GM12878 (cell line): ENCODE measurements around the gene PSME3. TPM values are rescaled to one million over a fixed set of nuclear protein-coding genes. Genes with fewer than 3 reads are reported as not detected.

Experiments
- CBFB ChIP-seq: IDR thresholded peaks from 2 replicates; pipeline ENCODE4 v1.6.1; 2016; ENCODE audit warnings: antibody characterized with exemption, low read depth
- CBX5 ChIP-seq: sonication (generic); IDR thresholded peaks from 2 replicates; pipeline ENCODE4 v1.6.1; 2016; ENCODE audit warnings: low read depth, moderate library complexity, mild to moderate bottlenecking, inconsistent platforms
- CEBPB ChIP-seq, 2 experiments: fragments of 150-350 bp in 1 of 2; IDR thresholded peaks; 2 replicates each; pipeline ENCODE4 v1.6.1; 2012 to 2014; ENCODE audit warnings: low read depth in 2 of 2, low read length in 2 of 2, borderline replicate concordance in 1 of 2, inconsistent platforms in 1 of 2
- CHD1 ChIP-seq: IDR thresholded peaks from 2 replicates; pipeline ENCODE4 v1.6.1; 2012; ENCODE audit warnings: low read depth, low read length, improper control_type of control experiment
- HCFC1 ChIP-seq: fragments of 150-350 bp; IDR thresholded peaks from 2 replicates; pipeline ENCODE4 v1.6.1; 2014; ENCODE audit warnings: low read length
- HDAC2 ChIP-seq: fragments of 200-600 bp; sonication (generic); IDR thresholded peaks from 2 replicates; pipeline ENCODE4 v1.6.1; 2017
- HDAC6 ChIP-seq: fragments of 200-600 bp; sonication (generic); IDR thresholded peaks from one replicate; pipeline ENCODE4 v1.8.0; 2017; ENCODE audit warnings: antibody characterized with exemption; ENCODE audit not compliant: unreplicated experiment
- IRF4 ChIP-seq: IDR thresholded peaks from 2 replicates; pipeline ENCODE4 v1.6.1; 2011; ENCODE audit warnings: low read depth, low read length
- POU2F2 ChIP-seq: IDR thresholded peaks from 3 replicates; pipeline ENCODE4 v1.6.1; 2011; ENCODE audit warnings: low read depth, mild to moderate bottlenecking, low read length, borderline replicate concordance
- RAD51 ChIP-seq: fragments of 450-650 bp; IDR thresholded peaks from 2 replicates; pipeline ENCODE4 v1.6.1; 2016; ENCODE audit warnings: moderate library complexity, mild to moderate bottlenecking, inconsistent platforms
- RBBP5 ChIP-seq: fragments of 200-600 bp; sonication (generic); conservative IDR thresholded peaks from 2 replicates; pipeline ENCODE4 v1.6.1; 2016
- SMAD1 ChIP-seq: fragments of 450-650 bp; IDR thresholded peaks from 2 replicates; pipeline ENCODE4 v1.6.1; 2018; ENCODE audit warnings: mild to moderate bottlenecking, low read depth; ENCODE audit not compliant: partially characterized antibody
- SPI1 ChIP-seq: IDR thresholded peaks from 2 replicates; pipeline ENCODE4 v1.6.1; 2011; ENCODE audit warnings: low read depth, mild to moderate bottlenecking, low read length, moderate library complexity, borderline replicate concordance; ENCODE audit not compliant: insufficient read depth
- SRF ChIP-seq, 2 experiments: IDR thresholded peaks; 2 replicates each; pipeline ENCODE4 v1.6.1; 2011; ENCODE audit warnings: low read depth in 2 of 2, low read length in 2 of 2, mild to moderate bottlenecking in 1 of 2, moderate library complexity in 1 of 2
- SUPT20H ChIP-seq: IDR thresholded peaks from 2 replicates; pipeline ENCODE4 v1.6.1; 2011; ENCODE audit warnings: low read depth, mild to moderate bottlenecking, low read length, moderate library complexity, borderline replicate concordance; ENCODE audit not compliant: control insufficient read depth
- TCF12 ChIP-seq: IDR thresholded peaks from 2 replicates; pipeline ENCODE4 v1.6.1; 2011; ENCODE audit warnings: low read depth, mild to moderate bottlenecking, low read length
- ZNF274 ChIP-seq: IDR thresholded peaks from one replicate; pipeline ENCODE4 v1.8.0; 2011; ENCODE audit not compliant: insufficient read length, insufficient read depth
- ZNF384 ChIP-seq: IDR thresholded peaks from 2 replicates; pipeline ENCODE4 v1.6.1; 2012; ENCODE audit warnings: low read depth, mild to moderate bottlenecking, low read length, improper control_type of control experiment, borderline replicate concordance
- ZNF622 ChIP-seq: fragments of 450-650 bp; IDR thresholded peaks from 2 replicates; pipeline ENCODE4 v1.6.1; 2017; ENCODE audit warnings: mild to moderate bottlenecking, inconsistent platforms
- ZZZ3 ChIP-seq: IDR thresholded peaks from 2 replicates; pipeline ENCODE4 v1.6.1; 2011; ENCODE audit warnings: low read depth; ENCODE audit not compliant: control insufficient read depth, insufficient read length
- polyA plus RNA-seq, 11 experiments: library from polyadenylated mRNA; depleted of rRNA in 4 of 11; unstranded in 6 of 11; stranded (reverse) in 5 of 11; fragments of >200 nt; fragmentation: Nextera tagmentation in 4 of 11; fragmentation: Illumina TruSeq in 1 of 11; extraction: Ambion mirVana in 4 of 11; extraction: Trizol in 1 of 11; gene quantifications; 1 replicate in 1 of 11; 2 replicates in 10 of 11; pipeline versions ENCODE4 v1.2.1 to v1.2.3, GENCODE V29; 2011 to 2016; ENCODE audit warnings: inconsistent platforms in 2 of 11, missing spikeins in 2 of 11, low read depth in 1 of 11
- total RNA-seq, 4 experiments: library from RNA; depleted of rRNA in 3 of 4; stranded (reverse); fragments of >200 nt in 3 of 4; fragmentation: Illumina TruSeq in 1 of 4; extraction: Trizol in 1 of 4; gene quantifications; 2 replicates each; pipeline versions ENCODE4 v1.2.1 to v1.2.3, GENCODE V29; 2013 to 2021
- TF ChIP-seq, protein P1 (sequence below): fragments of 450-650 bp; IDR thresholded peaks from 2 replicates; pipeline ENCODE4 v1.6.1; 2016; ENCODE audit warnings: mild to moderate bottlenecking
- TF ChIP-seq, protein P2 (sequence below): fragments of 450-650 bp; formaldehyde crosslinking; IDR thresholded peaks from 2 replicates; pipeline ENCODE4 v1.4.0; 2022; ENCODE audit warnings: mild to moderate bottlenecking, moderate library complexity
- TF ChIP-seq, protein P3 (sequence below): fragments of 450-650 bp; IDR thresholded peaks from 2 replicates; pipeline ENCODE4 v1.6.1; 2017; ENCODE audit warnings: mild to moderate bottlenecking

Gene PSME3
- total and polyA plus RNA-seq, 10 of the 15 experiments (the other 5 are each of a cell fraction or from before 2014, with no cell fraction given): 26.9 to 330 (median 137) TPM

DNA sequence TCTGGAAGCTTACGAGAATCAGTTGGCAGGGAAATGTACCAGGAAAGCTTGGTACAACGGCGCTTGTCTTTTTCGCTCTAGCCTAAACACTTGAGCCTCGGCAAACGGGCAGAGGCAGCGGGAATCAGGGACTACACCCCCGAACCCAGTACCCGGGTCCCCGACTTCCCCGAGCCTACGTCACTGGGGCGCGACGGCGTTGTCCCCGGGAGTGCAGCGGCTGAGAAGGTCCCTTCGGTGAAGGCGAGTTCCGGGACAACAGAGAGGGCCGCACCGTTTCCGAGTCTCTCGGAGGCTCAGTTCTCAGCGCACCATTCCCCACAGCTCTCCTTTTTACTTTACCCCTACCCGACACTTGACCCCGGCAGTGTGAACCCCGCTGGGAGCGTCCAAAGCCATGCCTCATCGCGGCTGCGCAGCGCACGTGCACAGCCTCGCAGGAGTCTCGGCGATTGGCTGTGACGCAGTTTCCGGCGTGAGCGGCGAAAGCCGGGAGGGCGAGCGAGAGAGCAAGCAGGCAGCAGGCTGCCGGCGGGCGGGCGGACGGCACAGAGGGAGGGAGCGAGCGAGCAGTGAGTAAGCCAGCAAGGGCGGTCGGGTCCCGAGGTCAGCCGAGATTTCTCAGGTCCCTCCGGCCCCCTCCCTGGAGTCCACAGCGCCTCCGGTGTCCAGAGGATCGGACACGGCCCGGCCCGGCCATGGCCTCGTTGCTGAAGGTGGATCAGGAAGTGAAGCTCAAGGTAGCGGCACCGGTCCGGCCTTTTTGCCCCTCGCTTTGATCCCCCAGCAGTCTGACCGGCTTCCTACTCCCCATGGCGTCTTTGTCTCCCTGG, at the start of gene PSME3 (continued):
- peak; percentile 82 for TF ChIP-seq HCFC1
- TF ChIP-seq, protein P1, sequence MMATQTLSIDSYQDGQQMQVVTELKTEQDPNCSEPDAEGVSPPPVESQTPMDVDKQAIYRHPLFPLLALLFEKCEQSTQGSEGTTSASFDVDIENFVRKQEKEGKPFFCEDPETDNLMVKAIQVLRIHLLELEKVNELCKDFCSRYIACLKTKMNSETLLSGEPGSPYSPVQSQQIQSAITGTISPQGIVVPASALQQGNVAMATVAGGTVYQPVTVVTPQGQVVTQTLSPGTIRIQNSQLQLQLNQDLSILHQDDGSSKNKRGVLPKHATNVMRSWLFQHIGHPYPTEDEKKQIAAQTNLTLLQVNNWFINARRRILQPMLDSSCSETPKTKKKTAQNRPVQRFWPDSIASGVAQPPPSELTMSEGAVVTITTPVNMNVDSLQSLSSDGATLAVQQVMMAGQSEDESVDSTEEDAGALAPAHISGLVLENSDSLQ: 0 out of 2 replicates have a peak, but pooled peaks have one; percentile 48
- TF ChIP-seq HDAC2: 0 out of 2 replicates have a peak, but pooled peaks have one; percentile 31
- TF ChIP-seq CBFB: 0 out of 2 replicates have a peak, but pooled peaks have one; percentile 78
- TF ChIP-seq, protein P2, sequence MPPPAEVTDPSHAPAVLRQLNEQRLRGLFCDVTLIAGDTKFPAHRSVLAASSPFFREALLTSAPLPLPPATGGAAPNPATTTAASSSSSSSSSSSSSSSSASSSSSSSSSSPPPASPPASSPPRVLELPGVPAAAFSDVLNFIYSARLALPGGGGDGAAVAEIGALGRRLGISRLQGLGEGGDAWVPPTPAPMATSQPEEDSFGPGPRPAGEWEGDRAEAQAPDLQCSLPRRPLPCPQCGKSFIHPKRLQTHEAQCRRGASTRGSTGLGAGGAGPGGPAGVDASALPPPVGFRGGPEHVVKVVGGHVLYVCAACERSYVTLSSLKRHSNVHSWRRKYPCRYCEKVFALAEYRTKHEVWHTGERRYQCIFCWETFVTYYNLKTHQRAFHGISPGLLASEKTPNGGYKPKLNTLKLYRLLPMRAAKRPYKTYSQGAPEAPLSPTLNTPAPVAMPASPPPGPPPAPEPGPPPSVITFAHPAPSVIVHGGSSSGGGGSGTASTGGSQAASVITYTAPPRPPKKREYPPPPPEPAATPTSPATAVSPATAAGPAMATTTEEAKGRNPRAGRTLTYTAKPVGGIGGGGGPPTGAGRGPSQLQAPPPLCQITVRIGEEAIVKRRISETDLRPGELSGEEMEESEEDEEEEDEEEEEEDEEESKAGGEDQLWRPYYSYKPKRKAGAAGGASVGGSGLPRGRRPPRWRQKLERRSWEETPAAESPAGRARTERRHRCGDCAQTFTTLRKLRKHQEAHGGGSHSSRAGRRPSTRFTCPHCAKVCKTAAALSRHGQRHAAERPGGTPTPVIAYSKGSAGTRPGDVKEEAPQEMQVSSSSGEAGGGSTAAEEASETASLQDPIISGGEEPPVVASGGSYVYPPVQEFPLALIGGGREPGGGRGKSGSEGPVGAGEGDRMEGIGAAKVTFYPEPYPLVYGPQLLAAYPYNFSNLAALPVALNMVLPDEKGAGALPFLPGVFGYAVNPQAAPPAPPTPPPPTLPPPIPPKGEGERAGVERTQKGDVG (CRISPR knock-in tag): no peak
- no peak for TF ChIP-seq SPI1
- TF ChIP-seq HDAC6: no peak
- no peak for TF ChIP-seq ZNF622
- 0 out of 2 replicates have a peak, but pooled peaks have one; percentile 27 for TF ChIP-seq RBBP5
- TF ChIP-seq CHD1: no peak
- TF ChIP-seq SUPT20H: no peak
- TF ChIP-seq RAD51: peak; percentile 58; the same call in 1 of the 2 replicates
- no peak for TF ChIP-seq CBX5
- peak in 1 of 2 experiments; percentile 88; a peak in 2 of 4 replicates for TF ChIP-seq SRF (IDR thresholded peaks at IDR 0.05; ENCODE audit: low read depth in 2 of 2, low read length in 2 of 2)
- no peak for TF ChIP-seq SMAD1
- no peak for TF ChIP-seq CEBPB (IDR thresholded peaks at IDR 0.05; ENCODE audit: borderline replicate concordance in 1 of 2, low read depth in 2 of 2, low read length in 2 of 2)
- TF ChIP-seq, protein P3, sequence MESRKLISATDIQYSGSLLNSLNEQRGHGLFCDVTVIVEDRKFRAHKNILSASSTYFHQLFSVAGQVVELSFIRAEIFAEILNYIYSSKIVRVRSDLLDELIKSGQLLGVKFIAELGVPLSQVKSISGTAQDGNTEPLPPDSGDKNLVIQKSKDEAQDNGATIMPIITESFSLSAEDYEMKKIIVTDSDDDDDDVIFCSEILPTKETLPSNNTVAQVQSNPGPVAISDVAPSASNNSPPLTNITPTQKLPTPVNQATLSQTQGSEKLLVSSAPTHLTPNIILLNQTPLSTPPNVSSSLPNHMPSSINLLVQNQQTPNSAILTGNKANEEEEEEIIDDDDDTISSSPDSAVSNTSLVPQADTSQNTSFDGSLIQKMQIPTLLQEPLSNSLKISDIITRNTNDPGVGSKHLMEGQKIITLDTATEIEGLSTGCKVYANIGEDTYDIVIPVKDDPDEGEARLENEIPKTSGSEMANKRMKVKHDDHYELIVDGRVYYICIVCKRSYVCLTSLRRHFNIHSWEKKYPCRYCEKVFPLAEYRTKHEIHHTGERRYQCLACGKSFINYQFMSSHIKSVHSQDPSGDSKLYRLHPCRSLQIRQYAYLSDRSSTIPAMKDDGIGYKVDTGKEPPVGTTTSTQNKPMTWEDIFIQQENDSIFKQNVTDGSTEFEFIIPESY: no peak
- TF ChIP-seq IRF4: peak; percentile 16; the same call in 1 of the 2 replicates
- no peak for TF ChIP-seq ZZZ3
- no peak for TF ChIP-seq ZNF274
- TF ChIP-seq ZNF384: no peak
- no peak; the same call in 2 of the 3 replicates for TF ChIP-seq POU2F2
- TF ChIP-seq TCF12: peak; percentile 24; the same call in 1 of the 2 replicates
